Measurements from ENCODE around the gene GDPD5.

GRCh38 chr11:75574698-75575602 is 49.2 kb upstream of the GDPD5 start:
- peak in 1 of 4 experiments; percentile 9 for TF ChIP-seq CTCF (IDR thresholded peaks at IDR 0.05)
- TF ChIP-seq POLR2A (IDR thresholded peaks at IDR 0.05) = no peak

All from uterus (tissue), 2 donors.